Measurements from ENCODE around the gene TENT5C.

Gene TENT5C

GRCh38 chr1:117608115-117608615 lies 2.3 kb downstream of the TENT5C start (continued):
- no peak for TF ChIP-seq PATZ1 (CRISPR knock-in tag; IDR thresholded peaks at IDR 0.05; ENCODE audit: borderline replicate concordance)
- no peak for TF ChIP-seq ARNTL (CRISPR knock-in tag; IDR thresholded peaks at IDR 0.05; ENCODE audit: borderline replicate concordance, low read depth)
- TF ChIP-seq ISL1 (CRISPR knock-in tag; IDR thresholded peaks at IDR 0.05), result no peak
- TF ChIP-seq ZNF8 (CRISPR knock-in tag; IDR thresholded peaks at IDR 0.05), result no peak
- TF ChIP-seq BACH2 (CRISPR knock-in tag; IDR thresholded peaks at IDR 0.05; ENCODE audit: borderline replicate concordance), result no peak
- no peak for TF ChIP-seq CSDC2 (CRISPR knock-in tag; IDR thresholded peaks at IDR 0.05)
- TF ChIP-seq ZFP30 (CRISPR knock-in tag; IDR thresholded peaks at IDR 0.05), result no peak
- no peak for TF ChIP-seq SNAI2 (CRISPR knock-in tag; IDR thresholded peaks at IDR 0.05)
- TF ChIP-seq TOX (CRISPR knock-in tag; IDR thresholded peaks at IDR 0.05; ENCODE audit: borderline replicate concordance), result no peak

GRCh38 chr1:117608758-117609157 lies 2.9 kb downstream of the TENT5C start:
- TF ChIP-seq ZNF70 (CRISPR knock-in tag; IDR thresholded peaks at IDR 0.05) (no peak), ARNTL (CRISPR knock-in tag; IDR thresholded peaks at IDR 0.05; ENCODE audit: borderline replicate concordance, low read depth) (no peak), TSHZ2 (CRISPR knock-in tag; IDR thresholded peaks at IDR 0.05) (no peak), BACH2 (CRISPR knock-in tag; IDR thresholded peaks at IDR 0.05; ENCODE audit: borderline replicate concordance) (no peak), OSR1 (CRISPR knock-in tag; IDR thresholded peaks at IDR 0.05) (no peak), CSDC2 (CRISPR knock-in tag; IDR thresholded peaks at IDR 0.05) (no peak), PATZ1 (CRISPR knock-in tag; IDR thresholded peaks at IDR 0.05; ENCODE audit: borderline replicate concordance) (no peak), TOX (CRISPR knock-in tag; IDR thresholded peaks at IDR 0.05; ENCODE audit: borderline replicate concordance) (no peak), POU6F1 (CRISPR knock-in tag; IDR thresholded peaks at IDR 0.05; ENCODE audit: borderline replicate concordance, low read depth) (no peak)
- ATAC-seq, result no peak

- ATAC-seq, result no peak
- TF ChIP-seq ZFP30 (CRISPR knock-in tag; IDR thresholded peaks at IDR 0.05) (no peak), ESRRG (CRISPR knock-in tag; IDR thresholded peaks at IDR 0.05) (no peak), ZC3H10 (CRISPR knock-in tag; IDR thresholded peaks at IDR 0.05) (no peak), SNAI2 (CRISPR knock-in tag; IDR thresholded peaks at IDR 0.05) (no peak), TSHZ2 (CRISPR knock-in tag; IDR thresholded peaks at IDR 0.05) (no peak), ZFP3 (CRISPR knock-in tag; IDR thresholded peaks at IDR 0.05) (no peak), RARB (CRISPR knock-in tag; IDR thresholded peaks at IDR 0.05) (no peak), GLIS3 (CRISPR knock-in tag; IDR thresholded peaks at IDR 0.05) (no peak), ISL1 (CRISPR knock-in tag; IDR thresholded peaks at IDR 0.05) (no peak)
Observed at GRCh38 chr1:117609471-117609911, 3.6 kb downstream of the TENT5C start.

Measured in SK-N-SH treated with all-trans-retinoic acid at 6 μM for 48 hours (cell line).